Endodermal cell (in vitro differentiated cells): ENCODE data around the gene ROR1. TPM values are rescaled to one million over a fixed set of nuclear protein-coding genes. Genes with fewer than 3 reads are reported as not detected.
"Not testable (repeated sequence)": the region's sequence is repeated elsewhere in the genome, so short reads cannot be mapped to it uniquely, and the experiment has no call there.

Experiments used
- DNase-seq: peaks from one replicate; pipeline ENCODE4 v3.0.0-alpha.2; 2017
- H3K27ac ChIP-seq: 2 replicates; pipeline ENCODE4 v1.5.1; 2013; ENCODE audit warnings: mild to moderate bottlenecking, low read depth, low read length, moderate library complexity
- H3K27me3 ChIP-seq: 2 replicates; pipeline ENCODE4 v1.6.1; 2013; ENCODE audit warnings: mild to moderate bottlenecking, low read length, moderate library complexity; ENCODE audit not compliant: insufficient read depth, control insufficient read depth, poor library complexity, severe bottlenecking
- H3K36me3 ChIP-seq: 2 replicates; pipeline ENCODE4 v1.7.0; 2013; ENCODE audit warnings: mild to moderate bottlenecking, low read length, moderate library complexity; ENCODE audit not compliant: control insufficient read depth, insufficient read depth
- H3K4me1 ChIP-seq: one replicate; pipeline ENCODE4 v1.7.0; 2013; ENCODE audit warnings: low read length; ENCODE audit not compliant: control insufficient read depth, insufficient read depth
- H3K4me3 ChIP-seq: 2 replicates; pipeline ENCODE4 v1.5.1; 2013; ENCODE audit warnings: mild to moderate bottlenecking, low read length, moderate library complexity
- H3K9ac ChIP-seq: 2 replicates; pipeline ENCODE4 v1.6.1; 2013; ENCODE audit warnings: mild to moderate bottlenecking, low read length, moderate library complexity; ENCODE audit not compliant: poor library complexity, severe bottlenecking; ENCODE audit errors: extremely low read depth
- H3K9me3 ChIP-seq: 2 replicates; pipeline ENCODE4 v1.6.1; 2013; ENCODE audit warnings: mild to moderate bottlenecking, low read length, moderate library complexity; ENCODE audit not compliant: control insufficient read depth
- H3K27ac Mint-ChIP-seq: 2 replicates; pipeline ENCODE4 v1.8.0; 2020; ENCODE audit warnings: mixed read lengths
- H3K27me3 Mint-ChIP-seq: 2 replicates; pipeline ENCODE4 v1.8.0; 2021; ENCODE audit warnings: mild to moderate bottlenecking, mixed read lengths; ENCODE audit not compliant: insufficient read depth
- H3K36me3 Mint-ChIP-seq: 2 replicates; pipeline ENCODE4 v1.8.0; 2020; ENCODE audit warnings: low read depth, mixed read lengths
- H3K4me1 Mint-ChIP-seq: 2 replicates; pipeline ENCODE4 v1.8.0; 2020; ENCODE audit warnings: mixed read lengths
- H3K4me3 Mint-ChIP-seq: 2 replicates; pipeline ENCODE4 v1.8.0; 2020; ENCODE audit warnings: mild to moderate bottlenecking, moderate library complexity, mixed read lengths
- H3K9me3 Mint-ChIP-seq: 2 replicates; pipeline ENCODE4 v1.8.0; 2020; ENCODE audit warnings: mild to moderate bottlenecking, mixed read lengths
- CTCF ChIP-seq: fragments of 200-600 bp; sonication (generic); conservative IDR thresholded peaks from 2 replicates; pipeline ENCODE4 v1.5.0; 2021; ENCODE audit warnings: antibody characterized with exemption, mild to moderate bottlenecking
- WGBS, 2 experiments: methylation state at CpG; one replicate each; pipeline versions ENCODE4 v1.1.5 to v1.1.7; 2013; ENCODE audit warnings: missing lambda C conversion rate in 2 of 2, mixed read lengths in 1 of 2; ENCODE audit not compliant: insufficient coverage in 1 of 2, insufficient read length in 1 of 2; 5-methylcytosine and 5-hydroxymethylcytosine counted together
- total RNA-seq, 2 donors: library from RNA; stranded (reverse); fragmentation: NEBNext Ultra II Directional in 1 of 2; extraction: Animal tissue kit (Norgen Biotek cat#: 25700) in 1 of 2; gene quantifications; 2 replicates in 1 of 2; 3 replicates in 1 of 2; pipeline ENCODE4 v1.2.1, GENCODE V29; 2021

Gene ROR1
- total RNA-seq, 2 donors from 2014 or later: 77.4 to 77.9 TPM

GRCh38 chr1:63784489-63785390 lies 10.9 kb downstream of the ROR1 start:
- Histone ChIP-seq H3K27ac (no peak overlapping the region), H3K4me3 (no peak overlapping the region), H3K27me3 (no peaks in the 10 kb centered on the region), H3K4me1 (peaks cover 31% of the 10 kb centered on the region), H3K9ac (no peak overlapping the region), H3K9me3 (no peaks in the 10 kb centered on the region), H3K36me3 (no peaks in the 10 kb centered on the region)
- peaks cover 11% of the 10 kb centered on the region for H3K36me3 Mint-ChIP-seq
- H3K9me3 Mint-ChIP-seq: no peaks in the 10 kb centered on the region
- no peak for TF ChIP-seq CTCF
- H3K27ac Mint-ChIP-seq: no peak overlapping the region
- no peaks in the 10 kb centered on the region for H3K27me3 Mint-ChIP-seq
- H3K4me3 Mint-ChIP-seq: no peak overlapping the region
- H3K4me1 Mint-ChIP-seq: peaks cover 81% of the 10 kb centered on the region
- 92 to 98% methylated on average over 5 to 6 of the region's 6 CpGs for WGBS, 2 experiments
- DNase-seq: peak; percentile 3

GRCh38 chr1:63787270-63787669 lies 13.5 kb downstream of the ROR1 start:
- H3K4me1 Mint-ChIP-seq: peaks cover 82% of the 10 kb centered on the region
- not testable (repeated sequence) for H3K4me3 ChIP-seq, H3K27me3 ChIP-seq, H3K9ac ChIP-seq, H3K27me3 Mint-ChIP-seq, H3K9me3 Mint-ChIP-seq, DNase-seq, H3K36me3 Mint-ChIP-seq, H3K36me3 ChIP-seq, H3K9me3 ChIP-seq, H3K27ac ChIP-seq
- peak overlapping the region; percentile 33 for H3K27ac Mint-ChIP-seq
- 83 to 89% methylated on average over 3 of the region's 3 CpGs for WGBS, 2 experiments
- H3K4me1 ChIP-seq: peaks cover 43% of the 10 kb centered on the region
- peak overlapping the region; percentile 6 for H3K4me3 Mint-ChIP-seq

- Histone ChIP-seq H3K27ac (no peak overlapping the region), H3K36me3 (no peaks in the 10 kb centered on the region), H3K9me3 (no peaks in the 10 kb centered on the region), H3K4me3 (peak overlapping the region; percentile 41), H3K27me3 (no peaks in the 10 kb centered on the region), H3K9ac (no peak overlapping the region), H3K4me1 (peaks cover 49% of the 10 kb centered on the region)
- peaks cover 84% of the 10 kb centered on the region for H3K4me1 Mint-ChIP-seq
- peak overlapping the region; percentile 6 for H3K4me3 Mint-ChIP-seq
- DNase-seq: no peak
- H3K9me3 Mint-ChIP-seq: no peaks in the 10 kb centered on the region
- H3K27ac Mint-ChIP-seq: peak overlapping the region; percentile 64
- no peak for TF ChIP-seq CTCF
- 0% methylated on average over 1 of the region's 1 CpG; no CpG with 5 or more reads in 1 of the 2 experiments for WGBS, 2 experiments
- H3K36me3 Mint-ChIP-seq: peaks cover 3% of the 10 kb centered on the region
- no peaks in the 10 kb centered on the region for H3K27me3 Mint-ChIP-seq
Observed at GRCh38 chr1:63787875-63788274, 14.1 kb downstream of the ROR1 start.
